ENCODE data around the gene CD44.

DNA sequence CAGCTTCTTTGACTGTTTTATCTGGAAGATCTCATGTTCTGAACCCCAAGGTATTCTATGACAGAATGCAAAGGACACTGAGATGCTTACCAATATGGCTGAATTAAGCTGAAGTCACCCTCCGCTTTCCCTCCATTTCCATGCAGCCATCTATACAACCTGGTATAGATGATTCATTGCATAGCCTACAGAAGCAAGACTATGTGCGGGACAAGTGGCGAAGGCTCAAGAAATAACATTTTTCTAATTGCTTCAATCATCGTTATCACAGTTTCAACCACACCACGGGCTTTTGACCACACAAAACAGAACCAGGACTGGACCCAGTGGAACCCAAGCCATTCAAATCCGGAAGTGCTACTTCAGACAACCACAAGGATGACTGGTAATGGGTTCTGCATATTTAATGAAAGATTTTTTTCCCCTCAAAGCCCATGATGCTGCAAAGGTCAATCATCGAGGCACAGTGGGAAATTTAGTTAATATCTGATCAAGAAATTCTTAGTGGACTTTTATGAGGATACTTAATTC, 61.9 kb downstream of the CD44 start:
- TF ChIP-seq, protein P1, sequence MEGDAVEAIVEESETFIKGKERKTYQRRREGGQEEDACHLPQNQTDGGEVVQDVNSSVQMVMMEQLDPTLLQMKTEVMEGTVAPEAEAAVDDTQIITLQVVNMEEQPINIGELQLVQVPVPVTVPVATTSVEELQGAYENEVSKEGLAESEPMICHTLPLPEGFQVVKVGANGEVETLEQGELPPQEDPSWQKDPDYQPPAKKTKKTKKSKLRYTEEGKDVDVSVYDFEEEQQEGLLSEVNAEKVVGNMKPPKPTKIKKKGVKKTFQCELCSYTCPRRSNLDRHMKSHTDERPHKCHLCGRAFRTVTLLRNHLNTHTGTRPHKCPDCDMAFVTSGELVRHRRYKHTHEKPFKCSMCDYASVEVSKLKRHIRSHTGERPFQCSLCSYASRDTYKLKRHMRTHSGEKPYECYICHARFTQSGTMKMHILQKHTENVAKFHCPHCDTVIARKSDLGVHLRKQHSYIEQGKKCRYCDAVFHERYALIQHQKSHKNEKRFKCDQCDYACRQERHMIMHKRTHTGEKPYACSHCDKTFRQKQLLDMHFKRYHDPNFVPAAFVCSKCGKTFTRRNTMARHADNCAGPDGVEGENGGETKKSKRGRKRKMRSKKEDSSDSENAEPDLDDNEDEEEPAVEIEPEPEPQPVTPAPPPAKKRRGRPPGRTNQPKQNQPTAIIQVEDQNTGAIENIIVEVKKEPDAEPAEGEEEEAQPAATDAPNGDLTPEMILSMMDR (IDR thresholded peaks at IDR 0.05; ENCODE audit: low read depth, low read length), result no peak
- TF ChIP-seq EZH2phosphoT487 (IDR thresholded peaks at IDR 0.05; ENCODE audit: low read depth), result no peak
